CD4-positive, alpha-beta T cell treated with Interleukin-4 for 4 hours (primary cell): Measurements from ENCODE around the gene CA11.
"Not testable (repeated sequence)": the region's sequence is repeated elsewhere in the genome, so short reads cannot be mapped to it uniquely, and the experiment has no call there.

Experiments used
- DNase-seq: peaks from one replicate; pipeline ENCODE4 v3.0.0-alpha.2; 2020

Gene CA11

GRCh38 chr19:48669903-48670668, 24.1 kb upstream of the CA11 start:
- DNase-seq = no peak

DNA sequence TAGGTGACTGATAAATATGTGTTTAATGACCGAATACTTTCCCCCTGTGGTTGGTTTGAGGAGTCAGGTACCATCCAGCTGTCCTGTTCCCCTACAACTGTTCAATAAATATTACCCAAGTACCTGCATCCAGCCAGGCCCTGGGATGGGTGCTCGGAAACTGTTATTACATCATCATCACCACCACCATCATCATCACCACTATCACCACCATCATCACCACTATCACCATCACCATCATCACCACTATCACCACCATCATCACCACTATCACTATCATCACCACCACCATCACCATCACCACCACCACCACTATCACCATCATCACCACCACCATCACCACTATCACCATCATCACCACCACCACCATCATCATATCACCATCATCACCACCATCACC, 22.8 kb upstream of the CA11 start:
- DNase-seq = no peak

- no peak for DNase-seq
These were observed 22.3 kb upstream of the CA11 start for GRCh38 chr19:48668332-48668731.

DNA sequence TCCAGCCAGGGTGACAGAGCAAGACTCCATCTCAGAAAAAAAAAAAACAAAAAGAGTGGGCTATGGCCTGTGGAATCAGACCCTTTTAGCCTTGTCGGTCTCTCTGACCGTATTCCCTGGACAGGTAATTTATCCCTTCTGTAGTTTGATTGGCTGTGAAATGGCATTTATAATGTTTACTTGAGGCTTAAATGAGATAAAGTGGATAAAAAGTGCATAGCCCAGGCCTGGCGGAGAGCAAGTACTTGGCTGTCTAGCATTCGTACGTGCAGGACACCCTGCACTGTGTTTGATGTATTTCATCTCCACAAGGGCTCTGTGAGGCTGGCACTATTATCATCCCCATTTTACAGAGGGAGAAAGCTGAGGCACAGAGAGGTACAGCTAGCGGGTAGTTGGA, 19.8 kb upstream of the CA11 start:
- no peak for DNase-seq

- no peak for DNase-seq
These were observed 18.5 kb upstream of the CA11 start for GRCh38 chr19:48664476-48664875.

- no peak for DNase-seq
These were observed 17.7 kb upstream of the CA11 start for GRCh38 chr19:48663667-48664066.

DNA sequence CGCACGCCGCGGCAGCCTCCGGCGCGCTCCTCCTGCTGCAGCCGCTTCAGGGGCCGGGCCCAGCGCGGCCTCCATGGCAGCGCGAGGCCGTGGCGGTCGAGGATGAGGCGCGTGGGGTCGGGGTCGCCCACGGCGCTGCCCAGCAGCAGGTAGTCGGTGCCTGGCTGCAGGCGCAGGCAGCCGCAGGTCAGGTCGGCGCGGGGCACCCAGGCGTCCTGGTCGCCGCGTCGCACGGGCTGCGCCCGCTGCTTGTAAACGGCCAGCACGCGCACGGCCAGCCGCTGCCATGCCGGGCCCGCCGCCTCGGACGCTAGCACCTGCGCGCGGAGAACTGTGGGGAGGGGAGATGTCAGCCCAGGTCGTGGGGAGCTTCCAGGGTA, 15.7 kb upstream of the CA11 start:
- DNase-seq = no peak

DNA sequence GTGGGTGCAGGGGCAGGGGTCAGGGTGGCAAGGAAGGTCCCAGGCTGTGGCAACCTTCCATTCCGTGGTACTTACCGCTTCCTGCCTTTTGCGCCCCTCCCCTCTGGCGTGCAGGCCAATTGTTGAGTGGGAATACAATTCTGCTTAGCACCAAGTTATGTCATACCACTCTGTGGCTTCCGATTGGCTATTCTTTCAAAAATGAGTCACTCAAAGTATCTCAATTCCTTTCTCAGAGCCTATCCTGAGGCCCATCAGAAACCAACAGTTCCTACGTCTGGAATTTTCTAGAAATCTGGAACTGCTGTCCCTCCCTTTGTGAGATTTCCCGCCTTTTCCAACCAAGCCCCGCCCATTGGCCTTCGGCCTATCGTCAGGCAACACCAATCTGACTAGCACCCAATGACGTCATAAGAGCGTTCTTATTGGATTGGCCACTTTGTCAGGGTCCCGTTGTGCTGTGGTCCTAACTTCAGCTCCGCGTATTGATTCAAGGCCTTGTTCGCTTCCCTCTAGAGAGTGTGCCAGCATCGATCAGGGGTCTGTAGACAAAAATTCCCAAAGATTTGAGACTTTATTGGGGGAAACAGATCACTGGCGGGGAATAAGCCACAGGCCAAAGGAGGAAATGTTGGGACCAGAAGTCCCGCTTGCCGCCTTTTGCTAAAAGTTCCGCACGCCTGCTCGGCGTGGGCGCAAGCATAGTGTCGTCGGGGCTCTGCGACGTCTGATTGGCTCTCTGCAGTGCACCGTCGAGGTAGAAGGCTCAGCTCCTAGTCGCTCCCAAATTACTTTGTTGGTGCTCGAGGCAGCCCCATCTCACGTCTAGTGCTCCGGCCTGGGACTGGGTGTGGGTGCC, 15.1 kb upstream of the CA11 start:
- peak; percentile 82 for DNase-seq

DNA sequence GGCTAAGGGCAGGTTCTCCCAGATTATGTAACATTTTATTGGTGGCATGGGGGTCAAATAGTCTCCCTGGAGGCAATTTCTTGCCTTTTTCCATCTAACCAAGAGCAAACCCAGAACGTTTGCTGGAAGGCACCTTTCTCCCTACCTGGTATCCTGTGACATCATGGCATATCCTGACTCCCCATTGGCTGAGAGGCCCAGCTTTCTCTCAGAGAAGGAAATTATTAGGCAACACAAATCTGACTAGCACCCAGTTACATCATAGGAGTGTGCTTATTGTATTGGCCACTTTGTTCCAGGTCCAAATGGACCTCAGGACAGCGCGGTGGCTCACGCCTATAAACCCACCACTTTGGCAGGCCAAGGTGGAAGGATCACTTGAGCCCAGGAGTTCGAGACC, 13.8 kb upstream of the CA11 start:
- DNase-seq = no peak

DNA sequence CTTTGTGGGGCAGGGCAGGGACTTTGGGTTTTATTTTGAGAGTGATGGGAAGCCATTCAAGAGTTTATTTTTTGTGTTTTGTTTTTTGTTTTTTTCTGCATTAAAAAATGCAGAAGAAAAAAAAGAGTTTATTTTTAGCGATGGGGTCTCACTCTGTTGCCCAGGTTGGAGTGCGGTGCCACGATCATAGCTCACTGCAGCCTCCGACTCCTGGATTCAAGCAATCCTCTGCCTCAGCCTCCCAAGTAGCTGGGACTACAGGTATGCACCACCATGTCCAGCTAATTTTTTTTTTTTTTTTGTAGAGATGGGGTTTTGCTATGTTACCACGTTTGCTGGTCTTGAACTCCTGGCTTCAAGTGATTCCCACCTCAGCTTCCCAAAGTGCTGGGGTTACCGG, 12.5 kb upstream of the CA11 start:
- no peak for DNase-seq

GRCh38 chr19:48657828-48658227, 11.8 kb upstream of the CA11 start:
- DNase-seq = not testable (repeated sequence)

- DNase-seq = no peak
These were observed 11.0 kb upstream of the CA11 start for GRCh38 chr19:48656840-48657474.

- no peak for DNase-seq
These were observed 8.5 kb upstream of the CA11 start for GRCh38 chr19:48654299-48655059.

DNA sequence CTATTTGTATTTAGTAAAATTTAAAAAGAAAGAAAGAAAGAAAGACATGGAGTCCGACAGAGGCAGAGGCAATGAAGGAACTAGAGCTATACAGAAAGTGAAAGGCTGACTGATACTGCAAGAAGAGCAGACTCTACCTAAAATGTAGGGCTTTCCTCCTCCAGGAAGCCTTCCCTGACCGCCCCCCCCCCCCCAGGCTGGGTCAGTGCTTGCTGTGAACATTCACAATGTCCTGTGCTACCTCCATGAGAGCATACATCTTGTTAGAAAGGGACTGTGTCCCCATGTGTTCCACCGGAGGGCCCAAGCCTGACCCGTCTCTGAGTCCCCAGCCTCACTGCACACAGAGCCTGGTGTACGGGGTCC, 5.7 kb upstream of the CA11 start:
- no peak for DNase-seq

DNA sequence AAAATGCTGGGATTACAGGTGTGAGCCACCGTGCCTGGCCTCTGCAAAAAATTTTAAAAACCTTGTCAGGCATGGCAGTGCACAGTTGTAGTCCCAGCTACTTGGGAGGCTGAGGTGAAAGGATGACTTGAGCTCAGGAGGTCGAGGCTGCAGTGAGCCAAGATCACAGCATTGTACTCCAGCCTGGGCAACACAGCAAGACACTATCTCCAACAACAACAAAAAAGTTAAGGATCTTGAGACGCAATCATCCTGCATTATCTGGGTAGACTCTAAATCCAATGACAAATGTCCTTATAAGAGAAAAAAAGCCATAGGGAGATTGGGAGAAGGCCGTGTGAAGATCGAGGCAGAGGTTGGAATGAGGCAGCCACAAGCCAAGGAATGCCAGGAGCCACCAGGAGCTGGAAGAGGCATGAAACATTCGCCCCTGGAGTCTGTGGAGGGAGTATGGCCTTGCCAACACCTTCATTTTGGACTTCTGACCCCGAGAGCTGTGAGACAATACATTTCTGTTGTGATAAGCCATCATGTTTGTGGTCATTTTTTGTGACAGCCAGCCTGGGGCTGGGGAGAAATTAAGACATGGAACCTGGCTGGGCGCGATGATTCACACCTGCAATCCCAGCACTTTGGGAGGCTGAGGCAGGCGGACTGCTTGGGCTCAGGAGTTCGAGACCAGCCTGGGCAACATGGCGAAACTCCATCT, 5.1 kb upstream of the CA11 start:
- DNase-seq = no peak

DNA sequence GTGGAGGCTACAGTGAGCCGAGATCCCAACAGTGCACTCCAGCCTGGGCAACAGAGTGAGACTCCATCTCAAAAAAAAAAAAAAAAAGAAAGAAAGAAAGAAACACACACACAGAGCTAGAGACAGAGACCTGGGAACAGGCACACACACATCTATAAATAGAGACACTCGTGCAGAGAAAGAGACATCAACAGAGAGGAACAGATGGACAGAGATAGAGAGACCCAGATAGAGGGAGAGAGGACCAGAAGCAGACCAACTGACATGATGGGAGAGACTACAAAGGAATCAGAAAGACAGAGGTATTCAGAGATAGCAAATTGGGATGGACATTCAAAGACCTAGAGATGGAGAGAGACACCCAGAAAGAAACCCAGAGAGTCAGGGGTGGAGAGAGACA, 2.1 kb upstream of the CA11 start:
- no peak for DNase-seq

DNA sequence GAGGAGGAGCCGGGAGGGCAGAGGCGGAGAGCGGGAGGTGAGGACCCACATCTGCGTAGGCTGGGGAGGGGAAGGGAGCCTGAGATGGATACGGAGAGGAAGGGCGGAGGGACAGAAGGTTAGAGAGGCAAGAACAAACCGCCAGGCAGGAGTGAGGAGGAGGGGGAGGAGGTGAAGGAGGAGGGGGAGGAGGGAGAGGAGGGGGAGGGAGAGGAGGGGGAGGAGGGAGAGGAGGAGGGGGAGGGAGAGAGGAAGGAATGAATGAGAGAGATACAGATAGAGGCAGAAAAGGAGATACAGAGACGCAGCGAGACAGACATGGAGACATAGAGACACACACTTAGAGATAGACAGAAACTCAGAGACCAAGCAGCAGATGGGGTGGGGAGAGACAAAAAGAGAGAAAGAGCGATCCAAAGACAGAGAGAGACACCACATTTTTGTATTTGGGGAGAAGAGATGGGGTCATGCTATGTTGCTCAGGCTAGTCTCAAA, 782 bp upstream of the CA11 start:
- no peak for DNase-seq

DNA sequence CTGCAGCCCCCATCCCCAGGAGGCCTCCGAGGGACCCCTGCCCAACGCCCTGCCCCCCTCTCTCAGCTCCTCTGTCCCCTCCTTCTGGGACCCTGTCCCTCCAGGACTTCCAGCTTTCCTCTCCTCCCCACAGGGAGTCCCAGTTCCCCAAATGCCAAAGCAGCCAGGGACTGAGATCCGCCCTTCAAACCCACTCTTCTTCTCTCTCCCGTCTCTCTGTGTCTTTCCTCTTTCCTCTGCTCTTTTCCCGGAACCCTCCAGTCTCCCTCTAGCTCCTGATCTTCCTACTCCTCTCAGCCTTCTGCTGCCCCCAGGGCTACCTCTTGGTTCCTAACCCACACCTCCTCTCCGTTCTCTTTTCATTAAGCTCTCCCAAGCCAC, 377 bp downstream of the CA11 start:
- no peak for DNase-seq

DNA sequence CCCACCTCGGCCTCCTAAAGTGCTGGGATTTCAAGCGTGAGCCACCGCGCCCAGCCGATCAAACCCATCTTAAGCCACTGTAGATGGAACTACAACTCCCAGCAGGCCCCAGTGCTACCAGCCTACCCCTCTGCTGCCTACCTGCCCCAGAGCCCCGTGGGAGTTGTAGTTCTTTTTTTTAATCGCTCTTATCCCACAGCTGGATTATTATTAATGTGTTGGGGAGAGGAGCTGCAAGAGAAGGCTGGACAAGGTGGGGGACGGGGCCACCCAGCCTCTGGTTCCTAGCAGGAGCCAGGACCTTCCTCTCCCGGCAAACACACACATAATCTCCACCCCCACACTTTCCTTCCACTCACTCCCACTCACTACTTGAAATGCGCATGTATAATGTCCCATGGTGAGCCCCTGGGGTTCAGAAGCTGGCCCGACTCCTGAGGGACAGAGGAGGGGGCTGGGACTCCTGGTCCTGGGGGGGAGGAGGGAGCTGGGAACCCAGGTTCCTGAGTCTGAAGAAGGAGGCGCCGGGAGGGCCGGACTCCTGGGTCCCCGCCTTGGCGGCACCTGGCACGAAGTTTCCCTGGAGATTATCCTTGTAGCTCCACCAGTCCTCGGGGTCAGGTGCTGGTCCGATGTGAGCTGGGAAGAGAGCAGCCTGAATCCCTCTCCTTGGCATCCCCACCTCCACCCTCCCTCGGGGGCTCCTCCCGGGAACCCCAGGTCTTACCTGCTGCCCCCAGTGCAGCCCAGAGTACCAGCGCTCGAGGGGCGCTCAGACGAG, 958 bp downstream of the CA11 start:
- DNase-seq = peak; percentile 79

GRCh38 chr19:48644355-48644754, 1.6 kb downstream of the CA11 start:
- DNase-seq = no peak

DNA sequence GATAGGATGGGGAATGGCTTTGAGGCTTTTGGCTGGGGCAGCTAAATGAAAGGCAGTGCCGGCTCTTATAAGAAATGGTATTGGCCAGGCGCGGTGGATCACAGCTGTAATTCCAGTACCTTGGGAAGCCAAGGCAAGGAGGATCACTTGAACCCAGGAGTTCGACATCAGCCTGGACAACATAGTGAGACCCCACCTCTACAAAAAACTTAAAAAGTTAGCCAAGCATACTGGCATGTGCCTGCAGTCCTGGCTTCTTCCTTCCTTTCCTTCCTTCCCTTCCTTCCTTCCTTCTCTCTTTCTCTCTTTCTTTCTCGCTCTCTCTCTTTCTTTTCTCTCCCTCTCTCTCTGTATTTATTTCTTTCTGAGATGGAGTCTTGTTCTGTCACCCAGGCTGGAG, 3.1 kb downstream of the CA11 start:
- no peak for DNase-seq

DNA sequence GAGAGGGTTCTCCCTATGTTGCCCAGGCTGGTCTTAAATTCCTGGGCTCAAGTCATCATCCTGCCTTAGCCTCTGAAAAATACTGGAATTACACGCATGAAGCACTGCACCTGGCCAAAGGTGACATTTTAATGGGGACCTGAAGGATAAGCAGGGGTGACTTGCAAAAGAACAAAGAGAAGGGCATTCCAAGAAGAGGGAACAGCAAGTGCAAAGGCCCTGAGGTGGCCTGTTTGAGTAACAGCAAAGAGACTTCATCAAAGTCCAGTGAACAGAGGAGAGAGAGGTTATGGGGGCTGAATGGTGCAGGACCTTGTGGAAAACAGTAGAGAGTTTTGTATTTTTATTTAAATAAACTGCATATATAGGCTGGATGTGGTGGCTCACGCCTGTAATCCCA, 4.1 kb downstream of the CA11 start:
- no peak for DNase-seq
